Stimulated activated CD4-positive, alpha-beta T cell treated with anti-CD3 and anti-CD28 coated beads, TNF-alpha, amount 100 ng/mL, for 24 hours (primary cell): ENCODE results near the gene E2F7.

ENCODE experiments used
- DNase-seq, 3 experiments: peaks; one replicate each; pipeline ENCODE4 v3.0.0-alpha.2; 2020; ENCODE audit warnings: low read depth in 3 of 3

The E2F7 gene

GRCh38 chr12:77064896-77065360 lies 441 bp downstream of the E2F7 start:
- peak in 1 of 3 experiments; percentile 14 for DNase-seq

GRCh38 chr12:77062846-77063461 lies 2.4 kb downstream of the E2F7 start:
- DNase-seq = no peak

- no peak for DNase-seq
Observed at GRCh38 chr12:77062396-77062795, 3.0 kb downstream of the E2F7 start.

- no peak for DNase-seq
Observed at GRCh38 chr12:77060883-77061240, 4.5 kb downstream of the E2F7 start.

DNA sequence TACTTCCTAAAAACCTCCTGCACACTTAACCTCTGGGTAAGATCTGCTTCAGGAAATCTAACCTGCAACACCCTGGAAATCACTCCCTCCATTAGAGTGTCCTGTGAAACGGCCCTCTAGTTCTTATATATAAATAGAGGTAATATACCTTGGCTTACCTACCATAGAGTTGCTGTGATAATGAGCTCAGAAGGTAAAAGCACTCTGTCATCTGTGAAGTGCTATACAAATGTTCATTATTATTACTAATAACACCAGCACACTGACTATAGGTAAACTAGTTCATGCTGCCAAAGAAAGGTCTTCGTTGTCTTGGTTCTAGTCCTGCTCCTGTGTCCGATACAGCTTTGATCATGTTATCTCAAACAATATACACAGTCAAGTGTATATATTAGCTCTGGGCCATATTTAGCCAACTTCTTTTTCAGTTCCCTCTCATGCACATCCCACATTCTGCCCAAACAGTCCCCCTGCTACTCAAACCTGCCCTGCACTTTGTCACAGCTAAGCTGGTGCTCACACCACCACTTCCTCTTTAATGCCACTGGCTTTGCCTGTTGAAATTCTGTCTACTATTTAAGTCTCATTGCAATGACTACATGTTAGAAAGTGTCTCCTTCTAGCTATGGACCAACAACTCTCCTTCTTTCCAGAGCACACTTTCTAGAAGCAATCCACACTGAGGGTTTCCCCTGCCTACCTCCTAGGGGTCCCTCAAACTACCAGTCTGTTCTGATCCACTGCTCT lies 5.1 kb downstream of the E2F7 start:
- DNase-seq = no peak

GRCh38 chr12:77058740-77059139 lies 6.6 kb downstream of the E2F7 start:
- DNase-seq = no peak

- no peak for DNase-seq
Observed at GRCh38 chr12:77054851-77055250, 10.5 kb downstream of the E2F7 start.

- no peak for DNase-seq
Observed at GRCh38 chr12:77053259-77053658, 12.1 kb downstream of the E2F7 start.

GRCh38 chr12:77049767-77050353 lies 15.5 kb downstream of the E2F7 start:
- DNase-seq = no peak

DNA sequence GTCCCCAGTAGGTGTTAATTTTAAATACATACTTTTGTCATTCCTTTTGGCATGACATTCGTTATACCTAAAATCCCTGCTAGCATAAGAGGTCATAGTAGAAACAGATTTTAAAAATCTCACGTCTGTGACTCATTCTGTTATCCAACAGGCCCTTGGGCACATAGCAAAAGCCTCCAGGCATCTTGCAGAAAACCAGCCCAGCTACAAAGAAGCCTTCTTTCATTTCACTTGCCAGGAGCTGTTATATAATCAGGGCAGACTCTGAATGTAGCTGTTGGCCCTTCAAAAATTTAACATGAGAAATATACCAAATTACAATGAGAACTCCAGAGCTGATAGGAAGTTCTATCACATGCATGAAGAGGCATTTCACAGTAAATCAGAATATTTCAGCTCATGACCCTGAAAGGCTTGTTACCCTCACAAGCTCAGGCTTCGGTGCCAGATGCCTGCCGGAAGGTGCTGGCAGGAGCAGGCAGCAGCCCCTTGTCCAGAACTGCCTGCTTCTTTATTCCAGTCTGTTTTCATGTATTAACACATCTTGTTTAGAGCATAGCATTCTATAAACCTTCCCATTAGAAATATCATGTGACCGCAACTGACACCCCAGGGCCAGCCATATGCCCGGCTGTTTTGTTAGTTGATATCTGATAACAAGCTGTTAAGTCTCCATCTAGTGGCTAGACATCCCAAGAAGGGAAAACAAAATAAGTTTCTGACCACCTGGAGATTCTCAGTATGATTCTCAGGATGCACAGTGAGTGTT lies 17.8 kb downstream of the E2F7 start:
- no peak for DNase-seq

DNA sequence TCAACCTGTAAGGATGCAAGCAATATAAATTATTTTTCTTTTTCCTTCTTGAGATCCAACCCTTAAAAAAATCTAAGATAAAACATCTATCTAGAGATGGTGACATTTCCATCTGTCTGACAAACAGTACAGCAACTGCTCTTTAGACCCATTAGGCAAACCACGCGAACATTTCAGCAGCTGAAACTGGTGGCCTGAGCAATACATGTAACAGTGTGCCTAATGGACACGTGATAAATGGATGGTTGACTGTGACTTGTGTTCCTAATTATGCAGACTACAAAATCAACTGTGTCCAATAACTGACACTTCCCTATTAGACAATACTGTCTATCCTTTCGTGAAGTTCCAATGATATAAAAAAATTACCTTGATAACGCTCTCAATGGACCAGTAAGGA lies 18.9 kb downstream of the E2F7 start:
- DNase-seq = no peak

- DNase-seq = no peak
Observed at GRCh38 chr12:77045183-77045582, 20.2 kb downstream of the E2F7 start.

DNA sequence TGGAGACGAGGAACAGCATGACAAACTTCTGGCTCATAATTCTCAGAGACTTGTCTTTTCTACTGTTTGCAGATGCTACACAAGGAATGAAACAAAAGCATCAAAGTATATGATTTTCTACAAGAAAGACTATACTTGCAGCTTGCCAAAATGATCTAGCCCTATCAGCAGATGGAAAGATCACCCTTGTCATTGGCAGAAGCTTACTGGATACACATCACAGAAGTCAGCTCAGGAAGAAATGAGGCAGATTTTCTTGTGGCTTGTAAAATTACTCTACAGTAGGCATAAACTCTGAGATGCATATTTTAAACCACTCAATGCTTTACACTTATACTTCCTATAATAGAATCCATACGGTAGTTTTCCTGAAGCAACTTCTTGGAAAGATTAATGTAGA lies 20.6 kb downstream of the E2F7 start:
- no peak for DNase-seq

- DNase-seq = no peak
Observed at GRCh38 chr12:77042833-77043232, 22.5 kb downstream of the E2F7 start.

- no peak for DNase-seq
Observed at GRCh38 chr12:77040231-77040630, 25.1 kb downstream of the E2F7 start.

DNA sequence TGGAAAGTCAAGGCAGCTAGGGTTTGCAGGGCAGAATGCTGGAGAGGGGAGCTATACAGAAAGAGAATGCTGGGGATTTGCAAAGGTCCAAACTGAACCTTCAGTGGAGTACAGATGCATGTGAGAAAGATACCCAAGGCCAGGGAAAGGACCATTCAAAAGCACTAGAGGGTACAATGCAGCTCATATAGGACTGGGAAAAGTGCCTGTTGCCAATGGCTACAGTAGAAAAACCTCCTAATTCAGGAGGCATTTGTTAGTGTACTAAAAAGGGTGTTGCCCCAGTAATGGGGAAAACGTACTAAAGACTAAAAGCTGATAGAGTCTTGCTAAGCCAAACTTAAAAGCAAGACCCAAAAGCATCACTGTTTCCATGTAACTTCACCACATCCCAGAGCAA lies 30.1 kb downstream of the E2F7 start:
- no peak for DNase-seq

GRCh38 chr12:77033658-77034536 lies 31.5 kb downstream of the E2F7 start:
- DNase-seq = no peak

DNA sequence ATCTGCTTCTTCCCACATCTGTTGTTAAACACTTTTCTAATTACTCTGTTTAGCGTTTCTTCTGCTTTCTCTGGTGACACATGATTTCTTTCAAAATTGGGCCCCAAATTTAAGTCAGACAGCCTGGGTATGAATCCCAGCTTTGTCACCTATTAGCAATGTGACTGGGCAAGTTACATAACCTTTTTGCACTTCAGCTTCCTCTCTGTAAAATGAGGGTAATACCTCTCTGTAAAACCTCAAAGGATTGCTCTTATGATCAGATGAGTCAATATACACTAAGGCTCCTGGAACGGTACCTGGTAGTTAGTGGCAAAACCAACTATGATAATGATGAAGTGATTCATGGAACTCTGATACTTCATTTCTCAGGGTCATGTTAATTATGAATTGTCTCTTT lies 33.0 kb downstream of the E2F7 start:
- DNase-seq = no peak

- no peak for DNase-seq
Observed at GRCh38 chr12:77031745-77032144, 33.6 kb downstream of the E2F7 start.

DNA sequence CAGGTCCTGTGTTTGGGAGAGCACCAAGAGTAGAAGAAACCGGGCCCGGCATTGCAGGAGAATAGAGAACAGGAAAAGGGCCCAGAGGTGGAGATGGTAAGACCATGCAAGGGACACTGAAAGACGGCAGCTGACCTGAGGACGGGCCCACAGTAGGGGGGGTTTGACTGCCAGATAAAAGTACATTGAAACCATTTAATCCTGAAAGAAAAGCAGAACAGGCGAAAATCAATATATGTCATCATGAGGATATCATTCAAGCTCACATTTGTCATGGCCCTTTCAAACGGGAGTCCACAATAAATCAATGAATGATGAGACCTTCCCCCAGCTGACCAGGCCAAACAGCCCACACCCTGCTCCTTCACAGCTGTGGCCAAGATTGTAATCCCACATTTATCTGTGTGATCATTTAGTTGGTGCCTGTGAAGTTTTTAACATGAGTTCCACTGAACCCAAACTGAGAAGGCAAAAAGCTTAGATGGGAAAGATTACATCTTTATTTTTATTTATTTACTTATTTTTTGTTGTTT lies 39.5 kb downstream of the E2F7 start:
- no peak for DNase-seq

DNA sequence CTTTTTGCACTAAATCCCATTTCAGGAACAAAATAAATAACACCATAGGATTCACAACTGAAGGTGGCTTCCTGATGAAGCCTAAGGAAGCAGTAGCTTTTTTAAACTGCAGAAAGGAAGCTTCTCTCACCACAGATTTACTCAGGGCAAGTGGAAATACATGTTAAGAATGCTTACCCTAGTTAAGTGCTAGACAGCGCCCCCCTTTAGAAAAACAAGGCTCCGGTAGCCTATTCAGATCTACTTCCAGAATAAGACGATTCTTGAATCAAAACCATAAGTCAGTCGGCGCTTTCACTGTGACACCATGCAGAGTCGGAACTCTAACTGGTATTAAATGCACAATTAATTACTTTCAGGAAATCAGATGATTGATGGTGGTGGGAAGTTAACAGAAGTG lies 41.9 kb downstream of the E2F7 start:
- DNase-seq = no peak
